H1 (cell line): ENCODE results near the gene SERPING1. TPM values are rescaled to one million over a fixed set of nuclear protein-coding genes. Genes with fewer than 3 reads are reported as not detected.

Experiments used
- CTCF ChIA-PET: fragments of 300-600 bp; sonication (Branson Sonifier 250); formaldehyde crosslinking; loops from one replicate; lab custom pipeline; 2021; ENCODE audit not compliant: partially characterized antibody; lab: Charles Lee
- POLR2A ChIA-PET: fragments of 300-600 bp; sonication (Branson Sonifier 250); formaldehyde crosslinking; loops from one replicate; lab custom pipeline; 2021; ENCODE audit warnings: inconsistent platforms; ENCODE audit not compliant: partially characterized antibody; lab: Charles Lee
- DNase-seq, 2 experiments: peaks; one replicate each; pipeline versions ENCODE4 v3.0.0 to v3.0.0-alpha.2; 2010 to 2022; ENCODE audit warnings: low spot score in 2 of 2, low read depth in 1 of 2, mixed read lengths in 1 of 2
- FAIRE-seq: peaks from 2 replicates; lab custom pipeline; 2011; peaks lifted over from hg19 to GRCh38; lab: Jason Lieb, UNC
- H2AFZ ChIP-seq: 2 replicates; pipeline ENCODE4 v1.8.1; 2012; ENCODE audit warnings: low read length, inconsistent platforms
- H2AK5ac ChIP-seq: 2 replicates; pipeline ENCODE4 v1.6.1; 2013; ENCODE audit warnings: low read depth, low read length
- H2BK120ac ChIP-seq: replicated peaks from 2 replicates; pipeline ENCODE3; 2013; ENCODE audit warnings: low read depth, low read length, inconsistent platforms
- H2BK12ac ChIP-seq: 2 replicates; pipeline ENCODE4 v1.6.1; 2013; ENCODE audit warnings: low read depth, low read length
- H2BK15ac ChIP-seq: 2 replicates; pipeline ENCODE4 v1.6.1; 2013; ENCODE audit warnings: low read length
- H2BK20ac ChIP-seq: 2 replicates; pipeline ENCODE4 v1.6.1; 2013; ENCODE audit warnings: low read length
- H2BK5ac ChIP-seq: 2 replicates; pipeline ENCODE4 v1.6.1; 2013; ENCODE audit warnings: low read depth, low read length
- H3K14ac ChIP-seq: 2 replicates; pipeline ENCODE4 v1.6.1; 2013; ENCODE audit warnings: inconsistent platforms; ENCODE audit not compliant: insufficient read length
- H3K18ac ChIP-seq: 2 replicates; pipeline ENCODE4 v1.6.1; 2013; ENCODE audit warnings: low read length; ENCODE audit errors: extremely low read depth
- H3K23ac ChIP-seq: 2 replicates; pipeline ENCODE4 v1.6.1; 2013; ENCODE audit warnings: inconsistent platforms; ENCODE audit not compliant: insufficient read length
- H3K23me2 ChIP-seq: 2 replicates; pipeline ENCODE4 v1.6.1; 2013; ENCODE audit warnings: low read depth, low read length
- H3K27ac ChIP-seq: 2 replicates; pipeline ENCODE4 v1.6.1; 2011; ENCODE audit warnings: low read depth, low read length, inconsistent platforms
- H3K27me3 ChIP-seq, 4 experiments: replicated peaks in 1 of 4; 1 replicate in 1 of 4; 2 replicates in 3 of 4; pipeline versions ENCODE4 v1.6.1 to v1.8.1; 2011 to 2013; ENCODE audit warnings: low read length in 3 of 4, mild to moderate bottlenecking in 3 of 4, inconsistent platforms in 2 of 4, mixed read lengths in 2 of 4, moderate library complexity in 1 of 4; ENCODE audit not compliant: control insufficient read depth in 3 of 4, insufficient read depth in 3 of 4; ENCODE audit errors: extremely low read depth in 1 of 4
- H3K36me3 ChIP-seq, 4 experiments: 2 replicates each; pipeline versions ENCODE4 v1.6.1 to v1.8.1; 2011 to 2013; ENCODE audit warnings: mild to moderate bottlenecking in 4 of 4, low read length in 3 of 4, moderate library complexity in 2 of 4, control low read depth in 1 of 4, inconsistent platforms in 1 of 4; ENCODE audit not compliant: insufficient read depth in 4 of 4, control insufficient read depth in 2 of 4
- H3K4ac ChIP-seq: replicated peaks from 2 replicates; pipeline ENCODE3; 2013; ENCODE audit warnings: low read length, low read depth, mixed read lengths, inconsistent platforms; ENCODE audit not compliant: insufficient read length
- H3K4me1 ChIP-seq, 4 experiments: replicated peaks in 1 of 4; 1 replicate in 1 of 4; 2 replicates in 3 of 4; pipeline versions ENCODE4 v1.6.1 to v1.8.1; 2011 to 2013; ENCODE audit warnings: low read length in 3 of 4, inconsistent platforms in 2 of 4, mixed read lengths in 1 of 4; ENCODE audit not compliant: insufficient read depth in 4 of 4, control insufficient read depth in 3 of 4
- H3K4me2 ChIP-seq, 2 experiments: 2 replicates each; pipeline versions ENCODE4 v1.6.1 to v1.8.1; 2011 to 2013; ENCODE audit warnings: low read depth in 2 of 2, low read length in 2 of 2, control low read depth in 1 of 2, inconsistent platforms in 1 of 2, mild to moderate bottlenecking in 1 of 2; ENCODE audit not compliant: insufficient read depth in 1 of 2
- H3K4me3 ChIP-seq, 4 experiments: fragments of 200-600, 300-600 bp in 1 of 4; sonication (generic), shearing (Covaris generic), sonication (Bioruptor Twin) in 1 of 4; 2 replicates each; pipeline versions ENCODE4 v1.5.1 to v1.8.1; 2011 to 2016; ENCODE audit warnings: low read length in 4 of 4, low read depth in 3 of 4, control low read depth in 2 of 4, inconsistent platforms in 2 of 4, mild to moderate bottlenecking in 2 of 4, mixed read lengths in 1 of 4, moderate library complexity in 1 of 4; ENCODE audit not compliant: insufficient read depth in 2 of 4; ENCODE audit errors: extremely low read depth in 1 of 4
- H3K56ac ChIP-seq: replicated peaks from 2 replicates; pipeline ENCODE3; 2013; ENCODE audit warnings: low read depth, mild to moderate bottlenecking, mixed read lengths, low read length, inconsistent platforms; ENCODE audit not compliant: insufficient read length
- H3K79me1 ChIP-seq: 2 replicates; pipeline ENCODE4 v1.6.1; 2013; ENCODE audit warnings: low read depth, low read length, control low read depth
- H3K79me2 ChIP-seq, 2 experiments: 2 replicates each; pipeline versions ENCODE4 v1.6.1 to v1.8.1; 2012 to 2013; ENCODE audit warnings: low read length in 2 of 2, mild to moderate bottlenecking in 2 of 2, inconsistent platforms in 1 of 2; ENCODE audit not compliant: insufficient read depth in 2 of 2, control insufficient read depth in 1 of 2
- H3K9ac ChIP-seq, 4 experiments: replicated peaks in 1 of 4; 1 replicate in 1 of 4; 2 replicates in 3 of 4; pipeline versions ENCODE4 v1.6.1 to v1.8.1; 2011 to 2013; ENCODE audit warnings: low read depth in 3 of 4, low read length in 3 of 4, control low read depth in 2 of 4, mild to moderate bottlenecking in 2 of 4, moderate library complexity in 2 of 4, inconsistent platforms in 1 of 4; ENCODE audit errors: extremely low read depth in 1 of 4
- H3K9me3 ChIP-seq, 2 experiments: 2 replicates each; pipeline versions ENCODE4 v1.6.1 to v1.8.1; 2012 to 2013; ENCODE audit warnings: mild to moderate bottlenecking in 2 of 2, moderate library complexity in 2 of 2, control low read depth in 1 of 2, inconsistent platforms in 1 of 2, low read depth in 1 of 2, low read length in 1 of 2, mixed read lengths in 1 of 2; ENCODE audit not compliant: insufficient read depth in 2 of 2
- H4K20me1 ChIP-seq, 2 experiments: replicated peaks in 1 of 2; 2 replicates each; pipeline versions ENCODE3 to v1.8.1; 2011 to 2013; ENCODE audit warnings: inconsistent platforms in 2 of 2, low read length in 2 of 2, mild to moderate bottlenecking in 1 of 2; ENCODE audit not compliant: insufficient read depth in 2 of 2, control insufficient read depth in 1 of 2
- H4K5ac ChIP-seq: 2 replicates; pipeline ENCODE4 v1.6.1; 2013; ENCODE audit warnings: low read length, low read depth, mixed read lengths, inconsistent platforms; ENCODE audit not compliant: insufficient read length
- H4K8ac ChIP-seq: 2 replicates; pipeline ENCODE4 v1.8.0; 2013; ENCODE audit warnings: mild to moderate bottlenecking, moderate library complexity, low read length, inconsistent platforms; ENCODE audit not compliant: insufficient read depth; ENCODE audit errors: extremely low read depth
- H4K91ac ChIP-seq: replicated peaks from 2 replicates; pipeline ENCODE3; 2013; ENCODE audit warnings: low read length, mixed read lengths, inconsistent platforms; ENCODE audit not compliant: insufficient read length
- POLR2AphosphoS5 ChIP-seq: IDR thresholded peaks from 2 replicates; pipeline ENCODE4 v1.6.1; 2011; ENCODE audit warnings: low read depth, low read length
- SIX5 ChIP-seq: IDR thresholded peaks from 2 replicates; pipeline ENCODE4 v1.6.1; 2011; ENCODE audit warnings: mild to moderate bottlenecking, low read depth, low read length
- TBP ChIP-seq: IDR thresholded peaks from 2 replicates; pipeline ENCODE4 v1.6.1; 2011; ENCODE audit warnings: low read depth, low read length, improper control_type of control experiment
- TEAD4 ChIP-seq: IDR thresholded peaks from 2 replicates; pipeline ENCODE4 v1.6.1; 2012; ENCODE audit warnings: low read depth, low read length, inconsistent platforms, mixed read lengths
- USF2 ChIP-seq: IDR thresholded peaks from 2 replicates; pipeline ENCODE4 v1.6.1; 2011; ENCODE audit warnings: low read length, improper control_type of control experiment
- WGBS, 2 experiments: shearing (Covaris generic) in 1 of 2; methylation state at CpG; one replicate each; pipeline versions ENCODE4 v1.1.6 to v1.1.7; 2013 to 2015; ENCODE audit warnings: low lambda C conversion rate in 2 of 2, mixed read lengths in 2 of 2, inconsistent platforms in 1 of 2, low coverage in 1 of 2, missing lambda C conversion rate in 1 of 2; ENCODE audit not compliant: insufficient replicate concordance in 2 of 2, insufficient coverage in 1 of 2, insufficient read length in 1 of 2; ENCODE audit errors: extremely low coverage in 1 of 2, missing lambda C conversion rate in 1 of 2; 5-methylcytosine and 5-hydroxymethylcytosine counted together
- long read RNA-seq, 2 experiments: library from RNA in 1 of 2; library from capped mRNA in 1 of 2; stranded (forward); transcript quantifications; one replicate each; pipeline ENCODE4 v2.0.0, GENCODE V29; 2021; ENCODE audit warnings: inconsistent platforms in 1 of 2
- polyA minus RNA-seq, 3 experiments: library from RNA; depleted of rRNA, polyadenylated mRNA; stranded (reverse); fragments of >200 nt; gene quantifications; 1 replicate in 2 of 3; 2 replicates in 1 of 3; pipeline ENCODE4 v1.2.3, GENCODE V29; 2011
- polyA plus RNA-seq, 7 experiments: library from polyadenylated mRNA; depleted of rRNA in 3 of 7; stranded (reverse) in 5 of 7; unstranded in 2 of 7; fragments of >200 nt in 5 of 7; fragments of 200-250 nt in 2 of 7; gene quantifications; 1 replicate in 5 of 7; 2 replicates in 1 of 7; 4 replicates in 1 of 7; pipeline versions ENCODE4 v1.2.1 to v1.2.3, GENCODE V29; 2011 to 2013; ENCODE audit warnings: missing spikeins in 2 of 7, mixed read lengths in 2 of 7
- total RNA-seq: library from RNA; stranded (reverse); fragmentation: NEBNext Ultra II Directional; extraction: Animal tissue kit (Norgen Biotek cat#: 25700); gene quantifications from 2 replicates; pipeline ENCODE4 v1.2.1, GENCODE V29; 2021

SERPING1 gene
- total RNA-seq (50.9 and 57.3 TPM in 2 replicates), polyA plus RNA-seq (2011; rRNA removed) (54.8 and 78.8 TPM in 2 replicates), polyA minus RNA-seq (2011; rRNA and poly(A)+ RNA removed) (37.0 and 41.9 TPM in 2 replicates)
- 37.7 TPM for polyA plus RNA-seq (2011; cell fraction: cytosol; rRNA removed)
- polyA plus RNA-seq (2011; cell fraction: nucleus; rRNA removed), result 62.1 TPM
- polyA plus RNA-seq (2012, experiment 1 of 2), result 56.7 to 76.6 TPM (median 65.9 TPM) in 4 replicates
- 69.6 TPM for polyA plus RNA-seq (2012, experiment 2 of 2)
- polyA plus RNA-seq (2013, experiment 1 of 2), result 117 TPM
- 123 TPM for polyA plus RNA-seq (2013, experiment 2 of 2)
- 29.6 TPM for polyA minus RNA-seq (2011; cell fraction: cytosol; rRNA and poly(A)+ RNA removed)
- polyA minus RNA-seq (2011; cell fraction: nucleus; rRNA and poly(A)+ RNA removed), result 18.7 TPM
- long read RNA-seq, experiment 1, partial matches to known transcripts, result 36 of 46 reads
- long read RNA-seq, experiment 1, other reads (novel, unspliced or antisense), result 1 of 46 reads
- long read RNA-seq, experiment 2, transcript SERPING1-201 (8 exons, 2,002 nt), result major isoform, 7 of 25 reads
- long read RNA-seq, experiment 2, partial matches to known transcripts, result 11 of 25 reads
- long read RNA-seq, experiment 2, other reads (novel, unspliced or antisense), result 3 of 25 reads

- no peak within 1 kb of the TSS for H3K23ac ChIP-seq
- DNase-seq (no peak), FAIRE-seq (peak; percentile 62)
- H3K9me3 ChIP-seq, result no peaks in the 10 kb centered on the region
- H3K27me3 ChIP-seq, result no peaks in the 10 kb centered on the region
- peak within 1 kb of the TSS; percentile 88 for H2BK20ac ChIP-seq
- ChIA-PET POLR2A (interaction anchor here (0.8 to 51.1 kb wide), 10 partner anchors 11 to 273 kb away, joined by 3 to 1546 read pairs (median 8); partner anchors contain the start of genes CLP1, SLC43A1, TNKS1BP1 and UBE2L6), CTCF (interaction anchor here (1.1 to 20.2 kb wide), 8 partner anchors 10 to 139 kb away, joined by 3 to 286 read pairs (median 6); partner anchors contain the start of gene UBE2L6)
- H3K4ac ChIP-seq, result peak within 1 kb of the TSS; percentile 86
- peak within 1 kb of the TSS; percentile 82 for H4K5ac ChIP-seq
- no peaks in the 10 kb centered on the region for H4K20me1 ChIP-seq
- H3K14ac ChIP-seq, result no peak within 1 kb of the TSS
- no peaks in the 10 kb centered on the region for H3K79me1 ChIP-seq
- H3K9ac ChIP-seq, result peak within 1 kb of the TSS; percentile 44 to 64 (median 49)
- peak within 1 kb of the TSS; percentile 83 for H4K91ac ChIP-seq
- peaks cover 0 to 2% (median 0%) of the 10 kb centered on the region in 4 experiments; a peak in 1 of 8 replicates for H3K36me3 ChIP-seq
- H3K27ac ChIP-seq, result peak within 1 kb of the TSS; percentile 68; the same call in 1 of the 2 replicates
- TF ChIP-seq SIX5 (no peak), TEAD4 (0 out of 2 replicates have a peak, but pooled peaks have one; percentile 13), USF2 (no peak), TBP (0 out of 2 replicates have a peak, but pooled peaks have one; percentile 12), POLR2AphosphoS5 (0 out of 2 replicates have a peak, but pooled peaks have one; percentile 24)
- H2BK120ac ChIP-seq, result peak within 1 kb of the TSS; percentile 68
- peak within 1 kb of the TSS; percentile 89; the same call in 1 of the 2 replicates for H2BK15ac ChIP-seq
- H3K56ac ChIP-seq, result peak within 1 kb of the TSS; percentile 61
- 2% methylated on average over 9 of the region's 10 CpGs; no CpG with 5 or more reads in 1 of the 2 experiments for WGBS, 2 experiments
- peak within 1 kb of the TSS; percentile 41 to 64 (median 54) for H3K4me3 ChIP-seq
- H3K4me2 ChIP-seq, result peak within 1 kb of the TSS; percentile 76 to 91
- H2AFZ ChIP-seq, result peak within 1 kb of the TSS; percentile 60; the same call in 1 of the 2 replicates
- H2BK5ac ChIP-seq, result peak within 1 kb of the TSS; percentile 90; the same call in 1 of the 2 replicates
- peaks cover 7 to 17% (median 11%) of the 10 kb centered on the region in 4 experiments for H3K4me1 ChIP-seq
- H2BK12ac ChIP-seq, result peak within 1 kb of the TSS; percentile 53
- no peak within 1 kb of the TSS for H2AK5ac ChIP-seq
- H4K8ac ChIP-seq, result peak within 1 kb of the TSS; percentile 93; the same call in 1 of the 2 replicates
- H3K23me2 ChIP-seq, result peaks cover 7% of the 10 kb centered on the region
- H3K79me2 ChIP-seq, result no peaks in the 10 kb centered on the region; a peak in 3 of 4 replicates
- H3K18ac ChIP-seq, result peak within 1 kb of the TSS; percentile 95
Measured at GRCh38 chr11:57597461-57597915, at the start of gene SERPING1. TSS of gene SERPING1 (plus strand) at chr11:57597685. CDS start at chr11:57598271, 586 bp downstream.
